ENCODE data around the gene ZNF609. TPM values are rescaled to one million over a fixed set of nuclear protein-coding genes. Genes with fewer than 3 reads are reported as not detected.
A peak's percentile ranks its signal among the peaks of the same experiment; 100 is the strongest.
"Not testable (repeated sequence)": the region's sequence is repeated elsewhere in the genome, so short reads cannot be mapped to it uniquely, and the experiment has no call there.

The ZNF609 gene
- polyA plus RNA-seq, 1 donor = 24.4 TPM

- H3K36me3 ChIP-seq (ENCODE audit: control insufficient read depth, insufficient read depth, low read length); H3K27me3 ChIP-seq (ENCODE audit: control insufficient read depth, insufficient read depth, low read length); H3K4me3 ChIP-seq (ENCODE audit: low read length); H3K9me3 ChIP-seq (ENCODE audit: control insufficient read depth, low read depth, low read length); DNase-seq: not testable (repeated sequence)
- Histone ChIP-seq H3K27ac (ENCODE audit: low read length) (peak overlapping the region; percentile 87), H3K4me1 (ENCODE audit: control insufficient read depth, insufficient read depth, low read length) (peaks cover 45% of the 10 kb centered on the region)
These were observed 184.4 kb downstream of the ZNF609 start for GRCh38 chr15:64644811-64645210.

GRCh38 chr15:64645995-64646394, 185.6 kb downstream of the ZNF609 start:
- Histone ChIP-seq H3K4me1 (ENCODE audit: control insufficient read depth, insufficient read depth, low read length) (peaks cover 35% of the 10 kb centered on the region), H3K27ac (ENCODE audit: low read length) (no peak overlapping the region), H3K27me3 (ENCODE audit: control insufficient read depth, insufficient read depth, low read length) (no peaks in the 10 kb centered on the region), H3K4me3 (ENCODE audit: low read length) (no peak overlapping the region), H3K36me3 (ENCODE audit: control insufficient read depth, insufficient read depth, low read length) (no peaks in the 10 kb centered on the region), H3K9me3 (ENCODE audit: control insufficient read depth, low read depth, low read length) (no peaks in the 10 kb centered on the region)
- no peak for DNase-seq
- WGBS (ENCODE audit: insufficient coverage, low lambda C conversion rate) = no CpG with 5 or more reads among the region's 1 CpG

- Histone ChIP-seq H3K4me3 (ENCODE audit: low read length) (no peak overlapping the region), H3K36me3 (ENCODE audit: control insufficient read depth, insufficient read depth, low read length) (no peaks in the 10 kb centered on the region), H3K27ac (ENCODE audit: low read length) (no peak overlapping the region), H3K4me1 (ENCODE audit: control insufficient read depth, insufficient read depth, low read length) (peaks cover 35% of the 10 kb centered on the region), H3K27me3 (ENCODE audit: control insufficient read depth, insufficient read depth, low read length) (no peaks in the 10 kb centered on the region), H3K9me3 (ENCODE audit: control insufficient read depth, low read depth, low read length) (no peaks in the 10 kb centered on the region)
- DNase-seq = no peak
- WGBS (ENCODE audit: insufficient coverage, low lambda C conversion rate) = 100% methylated on average over 1 of the region's 1 CpG
These were observed 187.0 kb downstream of the ZNF609 start for GRCh38 chr15:64647367-64647766.

- WGBS (ENCODE audit: insufficient coverage, low lambda C conversion rate) = 100% methylated on average over 1 of the region's 1 CpG
- Histone ChIP-seq H3K4me3 (ENCODE audit: low read length) (no peak overlapping the region), H3K36me3 (ENCODE audit: control insufficient read depth, insufficient read depth, low read length) (no peaks in the 10 kb centered on the region), H3K4me1 (ENCODE audit: control insufficient read depth, insufficient read depth, low read length) (peaks cover 12% of the 10 kb centered on the region), H3K27me3 (ENCODE audit: control insufficient read depth, insufficient read depth, low read length) (no peaks in the 10 kb centered on the region), H3K27ac (ENCODE audit: low read length) (no peak overlapping the region), H3K9me3 (ENCODE audit: control insufficient read depth, low read depth, low read length) (no peaks in the 10 kb centered on the region)
- no peak for DNase-seq
These were observed 190.2 kb downstream of the ZNF609 start for GRCh38 chr15:64650552-64650951.

GRCh38 chr15:64651601-64652191, 191.3 kb downstream of the ZNF609 start:
- peak; percentile 82 to 88 for DNase-seq
- WGBS (ENCODE audit: insufficient coverage, low lambda C conversion rate) = no CpG with 5 or more reads among the region's 4 CpGs
- no peak overlapping the region for H3K4me3 ChIP-seq (ENCODE audit: low read length)
- no peaks in the 10 kb centered on the region for H3K36me3 ChIP-seq (ENCODE audit: control insufficient read depth, insufficient read depth, low read length)
- H3K9me3 ChIP-seq (ENCODE audit: control insufficient read depth, low read depth, low read length) = no peaks in the 10 kb centered on the region
- H3K27ac ChIP-seq (ENCODE audit: low read length) = peak overlapping the region; percentile 59
- no peaks in the 10 kb centered on the region for H3K27me3 ChIP-seq (ENCODE audit: control insufficient read depth, insufficient read depth, low read length)
- peaks cover 12% of the 10 kb centered on the region for H3K4me1 ChIP-seq (ENCODE audit: control insufficient read depth, insufficient read depth, low read length)

GRCh38 chr15:64653757-64654156, 193.4 kb downstream of the ZNF609 start:
- Histone ChIP-seq H3K27ac (ENCODE audit: low read length) (no peak overlapping the region), H3K9me3 (ENCODE audit: control insufficient read depth, low read depth, low read length) (no peaks in the 10 kb centered on the region), H3K4me3 (ENCODE audit: low read length) (no peak overlapping the region), H3K36me3 (ENCODE audit: control insufficient read depth, insufficient read depth, low read length) (no peaks in the 10 kb centered on the region), H3K4me1 (ENCODE audit: control insufficient read depth, insufficient read depth, low read length) (peaks cover 12% of the 10 kb centered on the region), H3K27me3 (ENCODE audit: control insufficient read depth, insufficient read depth, low read length) (no peaks in the 10 kb centered on the region)
- DNase-seq = no peak
- no CpG with 5 or more reads among the region's 3 CpGs for WGBS (ENCODE audit: insufficient coverage, low lambda C conversion rate)

- Histone ChIP-seq H3K9me3 (ENCODE audit: control insufficient read depth, low read depth, low read length) (no peaks in the 10 kb centered on the region), H3K4me3 (ENCODE audit: low read length) (no peak overlapping the region), H3K27me3 (ENCODE audit: control insufficient read depth, insufficient read depth, low read length) (no peaks in the 10 kb centered on the region), H3K4me1 (ENCODE audit: control insufficient read depth, insufficient read depth, low read length) (peaks cover 6% of the 10 kb centered on the region), H3K36me3 (ENCODE audit: control insufficient read depth, insufficient read depth, low read length) (no peaks in the 10 kb centered on the region), H3K27ac (ENCODE audit: low read length) (no peak overlapping the region)
- no peak for DNase-seq
- 94% methylated on average over 1 of the region's 2 CpGs for WGBS (ENCODE audit: insufficient coverage, low lambda C conversion rate)
These were observed 196.1 kb downstream of the ZNF609 start for GRCh38 chr15:64656508-64656907.

GRCh38 chr15:64665179-64665578, 204.8 kb downstream of the ZNF609 start:
- WGBS (ENCODE audit: insufficient coverage, low lambda C conversion rate) = no CpG with 5 or more reads among the region's 1 CpG
- Histone ChIP-seq H3K36me3 (ENCODE audit: control insufficient read depth, insufficient read depth, low read length) (peaks cover 5% of the 10 kb centered on the region), H3K27me3 (ENCODE audit: control insufficient read depth, insufficient read depth, low read length) (no peaks in the 10 kb centered on the region), H3K9me3 (ENCODE audit: control insufficient read depth, low read depth, low read length) (no peaks in the 10 kb centered on the region), H3K4me3 (ENCODE audit: low read length) (no peak overlapping the region), H3K4me1 (ENCODE audit: control insufficient read depth, insufficient read depth, low read length) (peaks cover 3% of the 10 kb centered on the region), H3K27ac (ENCODE audit: low read length) (no peak overlapping the region)
- DNase-seq = no peak

- no peak for DNase-seq
- H3K4me1 ChIP-seq (ENCODE audit: control insufficient read depth, insufficient read depth, low read length) = peaks cover 3% of the 10 kb centered on the region
- no peak overlapping the region for H3K4me3 ChIP-seq (ENCODE audit: low read length)
- no peaks in the 10 kb centered on the region for H3K9me3 ChIP-seq (ENCODE audit: control insufficient read depth, low read depth, low read length)
- peaks cover 3% of the 10 kb centered on the region for H3K36me3 ChIP-seq (ENCODE audit: control insufficient read depth, insufficient read depth, low read length)
- no peak overlapping the region for H3K27ac ChIP-seq (ENCODE audit: low read length)
- no peaks in the 10 kb centered on the region for H3K27me3 ChIP-seq (ENCODE audit: control insufficient read depth, insufficient read depth, low read length)
- WGBS (ENCODE audit: insufficient coverage, low lambda C conversion rate) = no CpG with 5 or more reads among the region's 1 CpG
These were observed 207.4 kb downstream of the ZNF609 start for GRCh38 chr15:64667736-64668161.

- Histone ChIP-seq H3K27ac (ENCODE audit: low read length) (no peak overlapping the region), H3K36me3 (ENCODE audit: control insufficient read depth, insufficient read depth, low read length) (peaks cover 48% of the 10 kb centered on the region), H3K9me3 (ENCODE audit: control insufficient read depth, low read depth, low read length) (no peaks in the 10 kb centered on the region), H3K27me3 (ENCODE audit: control insufficient read depth, insufficient read depth, low read length) (no peaks in the 10 kb centered on the region), H3K4me1 (ENCODE audit: control insufficient read depth, insufficient read depth, low read length) (no peaks in the 10 kb centered on the region), H3K4me3 (ENCODE audit: low read length) (no peak overlapping the region)
- no CpG with 5 or more reads among the region's 12 CpGs for WGBS (ENCODE audit: insufficient coverage, low lambda C conversion rate)
- no peak for DNase-seq
These were observed 213.5 kb downstream of the ZNF609 start for GRCh38 chr15:64673866-64674265.

- Histone ChIP-seq H3K36me3 (ENCODE audit: control insufficient read depth, insufficient read depth, low read length) (peaks cover 84% of the 10 kb centered on the region), H3K4me3 (ENCODE audit: low read length) (no peak overlapping the region), H3K9me3 (ENCODE audit: control insufficient read depth, low read depth, low read length) (no peaks in the 10 kb centered on the region), H3K4me1 (ENCODE audit: control insufficient read depth, insufficient read depth, low read length) (peaks cover 5% of the 10 kb centered on the region), H3K27me3 (ENCODE audit: control insufficient read depth, insufficient read depth, low read length) (no peaks in the 10 kb centered on the region), H3K27ac (ENCODE audit: low read length) (no peak overlapping the region)
- WGBS (ENCODE audit: insufficient coverage, low lambda C conversion rate) = no CpG with 5 or more reads among the region's 14 CpGs
- DNase-seq = no peak
These were observed 217.9 kb downstream of the ZNF609 start for GRCh38 chr15:64678126-64678819.

Measured in large intestine (tissue), 3 donors.